CD8-positive, alpha-beta memory T cell (primary cell): ENCODE measurements around the gene GRIN2C. TPM values are rescaled to one million over a fixed set of nuclear protein-coding genes. Genes with fewer than 3 reads are reported as not detected.

Source experiments
- CTCF ChIA-PET: fragments of 350-600 bp; sonication (Branson Sonifier 250); formaldehyde crosslinking; loops from one replicate; lab custom pipeline; 2021; ENCODE audit warnings: antibody characterized with exemption; lab: Charles Lee
- POLR2A ChIA-PET: fragments of 350-600 bp; sonication (Branson Sonifier 250); formaldehyde crosslinking; loops from one replicate; lab custom pipeline; 2021; ENCODE audit warnings: antibody characterized with exemption; lab: Charles Lee
- DNase-seq, 5 donors: peaks; one replicate each; pipeline versions ENCODE4 v3.0.0 to v3.0.0-alpha.2; 2020 to 2022; ENCODE audit warnings: mixed read lengths in 1 of 5
- H3K27ac ChIP-seq: one replicate; pipeline ENCODE4 v1.7.0; 2013; ENCODE audit warnings: low read depth, mild to moderate bottlenecking, low read length, moderate library complexity
- H3K27me3 ChIP-seq: 2 replicates; pipeline ENCODE4 v1.7.0; 2013; ENCODE audit warnings: low read length, mild to moderate bottlenecking; ENCODE audit not compliant: insufficient read depth, poor library complexity, severe bottlenecking
- H3K36me3 ChIP-seq: 2 replicates; pipeline ENCODE4 v1.7.0; 2013; ENCODE audit warnings: mild to moderate bottlenecking, low read length, moderate library complexity; ENCODE audit not compliant: insufficient read depth
- H3K4me1 ChIP-seq: 2 replicates; pipeline ENCODE4 v1.7.0; 2013; ENCODE audit warnings: mild to moderate bottlenecking, low read length, moderate library complexity; ENCODE audit not compliant: insufficient read depth
- H3K4me3 ChIP-seq: 2 replicates; pipeline ENCODE4 v1.7.0; 2013; ENCODE audit warnings: mild to moderate bottlenecking, low read length
- H3K9me3 ChIP-seq: 2 replicates; pipeline ENCODE4 v1.7.0; 2013; ENCODE audit warnings: mild to moderate bottlenecking, low read length
- H3K27ac Mint-ChIP-seq, 8 donors: one replicate each; pipeline ENCODE4 v1.8.0; 2020 to 2021; ENCODE audit warnings: mixed read lengths in 8 of 8, mild to moderate bottlenecking in 6 of 8, inconsistent platforms in 3 of 8, moderate library complexity in 3 of 8
- H3K27me3 Mint-ChIP-seq, 2 donors: one replicate each; pipeline ENCODE4 v1.8.0; 2020 to 2021; ENCODE audit warnings: mixed read lengths in 2 of 2, mild to moderate bottlenecking in 1 of 2, moderate library complexity in 1 of 2
- H3K36me3 Mint-ChIP-seq, 3 donors: one replicate each; pipeline ENCODE4 v1.8.0; 2020 to 2021; ENCODE audit warnings: mixed read lengths in 3 of 3, inconsistent platforms in 1 of 3, mild to moderate bottlenecking in 1 of 3
- H3K4me1 Mint-ChIP-seq, 3 donors: one replicate each; pipeline ENCODE4 v1.8.0; 2020 to 2021; ENCODE audit warnings: mixed read lengths in 3 of 3, inconsistent platforms in 1 of 3, mild to moderate bottlenecking in 1 of 3
- H3K4me3 Mint-ChIP-seq, 7 donors: one replicate each; pipeline ENCODE4 v1.8.0; 2020 to 2021; ENCODE audit warnings: mixed read lengths in 7 of 7, mild to moderate bottlenecking in 6 of 7, moderate library complexity in 4 of 7, inconsistent platforms in 2 of 7
- H3K9me3 Mint-ChIP-seq, 5 donors: one replicate each; pipeline ENCODE4 v1.8.0; 2020 to 2022; ENCODE audit warnings: mixed read lengths in 5 of 5, mild to moderate bottlenecking in 3 of 5, moderate library complexity in 2 of 5, inconsistent platforms in 1 of 5
- polyA plus RNA-seq: library from polyadenylated mRNA; unstranded; fragments of 300-500 nt; fragmentation: Illumina TruSeq; gene quantifications from one replicate; pipeline ENCODE4 v1.2.3, GENCODE V29; 2021
- total RNA-seq, 2 experiments: library from RNA; stranded (reverse); gene quantifications; one replicate each; pipeline ENCODE4 v1.2.3, GENCODE V29; 2021

Gene GRIN2C
- total and polyA plus RNA-seq, 3 experiments from 2014 or later: not detected

DNA sequence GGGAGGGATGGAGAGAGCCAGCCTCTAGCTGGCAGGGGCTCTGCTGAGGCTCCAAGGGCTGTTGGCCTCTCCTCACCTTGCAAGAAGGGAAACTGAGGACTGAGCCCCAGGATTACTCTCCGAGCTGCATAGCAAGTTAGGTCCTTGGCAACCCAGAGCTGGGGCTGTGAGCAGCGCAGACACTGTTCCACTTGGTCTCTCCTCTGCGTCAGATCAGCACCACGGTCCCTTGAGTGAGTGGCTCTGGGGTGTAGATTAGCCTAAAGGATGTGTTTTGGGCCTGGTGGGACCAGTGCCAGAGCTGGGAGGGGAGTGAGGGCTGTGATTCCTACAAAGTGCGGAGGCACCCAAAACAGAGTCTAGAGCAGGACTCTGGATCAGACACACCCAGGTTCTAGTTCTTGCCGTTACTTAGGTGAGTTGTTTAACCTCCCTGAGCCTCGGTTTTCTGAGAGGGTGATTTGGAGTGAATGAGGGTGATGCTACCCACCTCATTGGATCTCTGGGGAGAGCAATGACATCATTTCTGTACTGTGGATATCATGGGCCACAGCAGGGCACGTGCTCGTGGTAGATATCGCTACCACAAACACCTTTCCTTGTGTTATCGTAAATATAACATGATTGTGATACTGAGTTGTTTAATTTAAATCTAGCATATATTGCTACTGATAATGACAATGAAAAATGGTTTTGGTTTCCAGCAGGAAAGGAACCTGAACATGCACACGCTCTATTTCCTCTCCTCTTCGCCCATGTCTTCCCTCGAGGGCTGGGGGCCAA lies 41.9 kb upstream of the GRIN2C start:
- Histone ChIP-seq H3K27ac (no peak overlapping the region), H3K4me3 (no peak overlapping the region), H3K9me3 (no peaks in the 10 kb centered on the region), H3K36me3 (no peaks in the 10 kb centered on the region), H3K27me3 (no peaks in the 10 kb centered on the region), H3K4me1 (no peaks in the 10 kb centered on the region)
- Mint-ChIP-seq H3K27me3 (peaks cover 6 to 47% of the 10 kb centered on the region in 2 donors), H3K9me3 (peaks cover 0 to 2% (median 0%) of the 10 kb centered on the region in 5 donors), H3K27ac (no peak overlapping the region), H3K4me1 (no peaks in the 10 kb centered on the region), H3K4me3 (no peak overlapping the region), H3K36me3 (no peaks in the 10 kb centered on the region)
- no peak for DNase-seq
- CTCF ChIA-PET: no interaction called here
- POLR2A ChIA-PET: no interaction called here

DNA sequence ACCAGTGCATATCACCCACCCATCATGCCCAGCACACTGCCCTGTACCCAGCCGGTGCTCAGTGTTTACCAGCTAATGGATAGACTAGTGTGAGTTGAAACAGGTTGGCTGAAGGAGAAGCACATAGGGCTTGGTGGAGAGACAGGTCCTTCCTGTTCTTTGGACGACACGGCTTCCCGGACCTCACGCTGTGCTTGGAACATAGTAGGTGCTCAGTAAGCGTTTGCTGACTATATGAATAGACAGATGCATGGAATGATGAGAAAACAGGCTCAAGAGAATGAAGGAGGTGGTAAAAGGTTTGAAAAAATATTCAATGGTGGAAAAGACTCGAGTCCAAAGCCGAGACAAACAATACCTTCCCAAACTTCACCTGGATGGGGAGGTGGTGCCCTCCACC lies 40.5 kb upstream of the GRIN2C start:
- no peak overlapping the region for H3K4me3 Mint-ChIP-seq
- no peaks in the 10 kb centered on the region for H3K27me3 ChIP-seq
- POLR2A ChIA-PET: interaction anchor here (0.6 kb wide), 1 partner anchor 625 kb away, joined by 4 read pairs; the partner anchor contains the start of gene LLGL2
- no peaks in the 10 kb centered on the region for H3K36me3 ChIP-seq
- no peak for DNase-seq
- no peaks in the 10 kb centered on the region for H3K4me1 ChIP-seq
- no peaks in the 10 kb centered on the region for H3K4me1 Mint-ChIP-seq
- peaks cover 16 to 55% of the 10 kb centered on the region in 2 donors for H3K27me3 Mint-ChIP-seq
- no peaks in the 10 kb centered on the region for H3K9me3 ChIP-seq
- H3K27ac ChIP-seq: no peak overlapping the region
- peaks cover 0 to 2% (median 0%) of the 10 kb centered on the region in 5 donors for H3K9me3 Mint-ChIP-seq
- no peak overlapping the region for H3K4me3 ChIP-seq
- H3K27ac Mint-ChIP-seq: no peak overlapping the region
- CTCF ChIA-PET: no interaction called here
- H3K36me3 Mint-ChIP-seq: no peaks in the 10 kb centered on the region

DNA sequence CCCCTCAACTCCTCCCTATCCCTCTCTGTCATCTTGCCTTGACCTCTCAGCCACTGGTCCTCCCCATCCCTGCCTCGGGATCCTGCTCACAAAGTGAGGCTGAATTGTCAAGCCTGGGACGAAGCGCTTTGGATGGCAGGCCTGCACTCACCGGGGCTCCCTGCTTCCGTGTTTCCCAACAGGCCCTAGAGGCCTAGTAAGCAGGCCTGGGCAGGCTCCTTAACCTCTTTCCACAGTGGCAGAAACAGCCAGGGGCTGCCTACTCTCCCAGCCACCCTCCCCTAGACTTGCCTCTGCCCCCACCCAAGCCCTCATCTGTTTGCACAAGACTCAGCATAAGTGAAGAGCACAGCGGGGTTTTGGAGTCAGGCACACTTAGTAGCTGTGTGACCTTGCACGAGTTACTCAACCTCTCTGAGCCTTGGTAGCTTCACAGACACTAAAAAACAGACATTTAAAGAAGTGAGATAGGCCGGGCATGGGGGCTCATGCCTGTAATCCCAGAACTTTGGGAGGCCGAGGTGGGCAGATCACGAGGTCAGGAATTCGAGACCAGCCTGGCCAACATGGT lies 38.8 kb upstream of the GRIN2C start:
- no peak for DNase-seq
- peaks cover 27 to 59% of the 10 kb centered on the region in 2 donors for H3K27me3 Mint-ChIP-seq
- H3K36me3 Mint-ChIP-seq: no peaks in the 10 kb centered on the region
- H3K4me3 Mint-ChIP-seq: no peak overlapping the region
- ChIA-PET POLR2A (no interaction called here), CTCF (interaction anchor here (0.9 kb wide), 1 partner anchor 11 kb away, joined by 4 read pairs; no protein-coding TSS in a partner anchor)
- H3K9me3 ChIP-seq: no peaks in the 10 kb centered on the region
- H3K4me1 Mint-ChIP-seq: peaks cover 3 to 4% (median 4%) of the 10 kb centered on the region in 3 donors
- H3K4me3 ChIP-seq: no peak overlapping the region
- no peaks in the 10 kb centered on the region for H3K36me3 ChIP-seq
- H3K27ac ChIP-seq: no peak overlapping the region
- peaks cover 0 to 3% (median 0%) of the 10 kb centered on the region in 5 donors for H3K9me3 Mint-ChIP-seq
- H3K27ac Mint-ChIP-seq: no peak overlapping the region
- H3K27me3 ChIP-seq: peaks cover 9% of the 10 kb centered on the region
- H3K4me1 ChIP-seq: no peaks in the 10 kb centered on the region

DNA sequence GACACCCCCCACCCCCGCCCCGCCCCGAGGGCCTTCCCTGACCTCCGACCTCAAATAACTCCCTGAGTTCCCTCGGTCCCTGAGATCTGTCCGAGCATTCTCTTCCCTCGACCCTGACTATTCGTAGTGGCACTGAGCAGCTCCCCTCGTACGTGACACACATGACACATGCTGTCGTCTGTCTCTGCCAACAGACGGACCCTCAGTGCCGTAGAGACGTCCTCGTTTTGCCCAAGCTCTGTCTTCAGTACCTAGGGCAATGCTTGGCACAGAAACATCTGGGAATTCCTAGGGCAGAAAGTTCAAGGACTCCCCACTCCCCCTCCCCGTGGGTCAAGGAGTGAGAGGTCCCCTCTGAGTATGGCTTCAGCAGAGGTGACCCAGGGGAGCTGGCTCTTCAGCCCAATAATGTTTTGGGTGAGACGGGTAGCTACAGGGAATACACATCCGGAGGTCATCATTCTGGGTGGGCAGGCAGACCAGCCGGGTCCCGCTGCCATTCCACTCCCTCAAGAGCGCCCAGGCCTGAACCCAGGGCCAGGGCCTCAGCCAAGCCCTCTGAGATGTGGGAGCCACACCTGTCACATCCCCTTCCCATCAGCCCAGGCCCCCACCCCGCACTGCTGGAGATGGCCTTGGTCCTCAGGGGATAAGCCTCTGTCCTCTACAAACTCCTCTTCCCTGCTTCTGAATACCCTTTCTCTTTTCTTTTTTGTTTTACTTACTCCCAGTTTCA lies 34.4 kb upstream of the GRIN2C start:
- Mint-ChIP-seq H3K9me3 (peaks cover 0 to 4% (median 0%) of the 10 kb centered on the region in 5 donors), H3K27ac (peak overlapping the region in 2 of 8 donors; percentile 50 to 54), H3K4me1 (peaks cover 3 to 6% (median 4%) of the 10 kb centered on the region in 3 donors), H3K36me3 (no peaks in the 10 kb centered on the region), H3K27me3 (peaks cover 41 to 49% of the 10 kb centered on the region in 2 donors), H3K4me3 (peak overlapping the region in 5 of 7 donors; percentile 41 to 74 (median 71))
- Histone ChIP-seq H3K4me3 (no peak overlapping the region), H3K9me3 (no peaks in the 10 kb centered on the region), H3K27ac (no peak overlapping the region), H3K4me1 (no peaks in the 10 kb centered on the region), H3K27me3 (peaks cover 22% of the 10 kb centered on the region), H3K36me3 (no peaks in the 10 kb centered on the region)
- POLR2A ChIA-PET: no interaction called here
- CTCF ChIA-PET: no interaction called here
- no peak for DNase-seq

DNA sequence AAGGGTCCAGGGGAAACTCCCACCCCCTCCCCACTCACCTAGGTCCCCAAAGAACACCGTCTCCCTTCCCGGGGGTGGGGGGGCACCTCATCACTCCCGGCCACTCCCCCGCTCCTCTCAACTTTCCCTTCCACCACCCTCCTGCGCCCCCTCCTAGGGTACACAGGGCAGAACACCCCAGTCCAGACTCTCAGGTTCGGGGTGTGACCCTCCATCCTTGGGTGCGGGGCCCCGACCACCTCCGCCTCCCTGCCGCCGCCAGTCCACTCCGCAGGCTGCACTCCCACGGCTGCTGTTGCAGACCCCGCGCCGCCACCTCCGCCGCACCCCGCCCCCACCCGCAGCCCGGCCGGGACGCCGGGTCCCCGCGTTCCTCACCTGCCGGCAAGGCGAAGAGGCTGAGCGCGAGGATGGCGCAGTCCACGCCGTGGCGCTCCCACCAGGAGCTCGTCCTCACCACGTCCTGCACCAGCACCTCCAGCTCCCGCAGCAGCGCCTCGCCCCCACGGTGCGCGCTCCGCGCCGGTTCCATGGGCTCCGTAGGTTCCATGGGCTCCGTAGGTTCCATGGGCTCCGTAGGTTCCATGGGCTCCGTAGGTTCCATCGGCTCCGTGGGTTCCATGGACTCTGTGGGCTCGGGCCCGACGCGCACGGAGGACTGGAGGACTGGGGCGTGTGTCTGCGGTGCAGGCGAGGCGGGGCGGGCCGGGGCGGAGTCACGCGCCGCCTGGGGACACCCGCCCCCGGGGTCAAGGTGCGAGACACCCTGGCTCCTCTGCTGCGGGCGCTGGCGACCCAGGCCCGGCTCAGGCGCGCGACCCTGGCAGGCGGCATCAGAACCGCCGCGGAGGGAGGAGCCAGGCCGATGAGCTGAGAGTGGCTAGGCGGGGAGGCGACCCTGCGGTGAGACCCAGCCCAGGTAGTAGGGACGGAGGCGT lies 33.6 kb upstream of the GRIN2C start, which contains the start of gene FADS6:
Gene FADS6 (minus strand): TSS at position 660 of the 938 bp plus-strand sequence. CDS start 38 bp downstream, at position 622.
- no peak for DNase-seq
- H3K36me3 Mint-ChIP-seq: no peaks in the 10 kb centered on the region
- Histone ChIP-seq H3K4me1 (no peaks in the 10 kb centered on the region), H3K36me3 (no peaks in the 10 kb centered on the region), H3K9me3 (no peaks in the 10 kb centered on the region), H3K4me3 (no peak within 1 kb of the TSS), H3K27ac (no peak within 1 kb of the TSS), H3K27me3 (peaks cover 22% of the 10 kb centered on the region)
- H3K4me1 Mint-ChIP-seq: peaks cover 3 to 6% (median 4%) of the 10 kb centered on the region in 3 donors
- ChIA-PET CTCF (no interaction called here), POLR2A (no interaction called here)
- H3K4me3 Mint-ChIP-seq: peak within 1 kb of the TSS in 6 of 7 donors; percentile 41 to 74 (median 62)
- H3K27ac Mint-ChIP-seq: peak within 1 kb of the TSS in 2 of 8 donors; percentile 50 to 54
- H3K27me3 Mint-ChIP-seq: peaks cover 39 to 46% of the 10 kb centered on the region in 2 donors
- H3K9me3 Mint-ChIP-seq: peaks cover 0 to 4% (median 0%) of the 10 kb centered on the region in 5 donors

DNA sequence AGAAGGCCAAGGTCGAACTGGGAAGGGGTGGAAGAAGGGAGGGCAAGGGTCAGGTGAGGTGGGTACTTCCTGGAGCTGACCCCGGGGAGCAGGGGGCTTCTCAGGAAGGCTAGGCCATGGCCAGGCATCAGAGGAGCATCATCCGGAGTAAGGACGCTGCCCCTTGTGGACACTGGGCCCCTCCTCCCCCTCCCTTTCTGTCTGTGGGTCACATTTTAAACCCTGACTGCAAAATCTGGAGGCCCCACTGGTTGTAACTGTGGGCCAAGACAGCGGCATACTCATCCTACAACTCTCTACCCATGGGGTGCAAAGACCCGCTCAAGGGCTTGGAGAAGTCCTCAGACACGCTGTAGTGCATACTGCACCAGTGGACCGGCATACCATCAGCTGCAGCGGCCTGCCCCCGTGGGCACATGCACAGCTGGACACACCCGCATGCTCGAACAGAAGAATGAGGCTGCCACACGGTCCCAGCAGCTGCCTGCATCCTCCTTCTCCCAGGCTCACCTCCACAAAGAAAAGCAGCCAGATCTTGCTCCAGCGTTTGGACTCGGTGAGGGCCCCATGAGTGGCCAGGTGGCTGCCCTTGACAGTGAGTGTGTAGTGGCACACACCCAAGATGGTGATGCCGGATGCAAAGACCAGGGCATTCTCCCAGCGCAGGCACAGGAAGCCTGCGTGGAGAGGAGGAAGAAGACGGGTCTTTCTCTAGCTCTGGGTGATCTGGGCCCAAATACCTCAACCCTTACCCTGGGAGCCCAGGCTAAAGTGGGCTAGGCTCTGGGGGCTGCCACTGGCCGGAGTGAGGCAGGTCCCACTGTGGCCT lies 32.5 kb upstream of the GRIN2C start:
- Histone ChIP-seq H3K36me3 (no peaks in the 10 kb centered on the region), H3K9me3 (no peaks in the 10 kb centered on the region), H3K27ac (no peak overlapping the region), H3K27me3 (peaks cover 22% of the 10 kb centered on the region), H3K4me1 (no peaks in the 10 kb centered on the region), H3K4me3 (no peak overlapping the region)
- ChIA-PET CTCF (no interaction called here), POLR2A (no interaction called here)
- Mint-ChIP-seq H3K27me3 (peaks cover 39 to 48% of the 10 kb centered on the region in 2 donors), H3K27ac (no peak overlapping the region), H3K9me3 (peaks cover 0 to 4% (median 0%) of the 10 kb centered on the region in 5 donors), H3K4me3 (no peak overlapping the region), H3K36me3 (no peaks in the 10 kb centered on the region), H3K4me1 (peaks cover 3 to 6% (median 4%) of the 10 kb centered on the region in 3 donors)
- DNase-seq: no peak

DNA sequence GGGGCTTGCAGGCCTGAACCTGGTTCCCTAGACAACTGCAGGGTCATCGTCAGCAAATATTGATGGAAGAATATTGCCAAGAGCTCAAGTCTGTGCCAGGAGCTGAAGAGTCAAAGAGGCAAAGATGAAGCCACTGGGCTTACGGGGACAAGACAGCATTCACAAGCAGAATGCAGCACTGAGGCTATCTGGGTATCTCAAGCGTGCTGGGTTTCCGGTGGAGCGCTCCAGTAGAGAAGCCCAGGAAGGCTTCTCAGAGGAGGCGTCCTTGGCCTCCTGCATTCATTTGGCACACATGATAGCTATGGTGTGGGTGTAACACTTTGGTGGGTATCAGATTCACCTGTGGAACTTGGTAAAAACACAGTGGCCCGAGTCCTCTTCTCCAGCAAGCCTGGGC lies 30.9 kb upstream of the GRIN2C start:
- Histone ChIP-seq H3K27ac (no peak overlapping the region), H3K4me3 (no peak overlapping the region), H3K27me3 (peaks cover 22% of the 10 kb centered on the region), H3K4me1 (no peaks in the 10 kb centered on the region), H3K9me3 (no peaks in the 10 kb centered on the region), H3K36me3 (no peaks in the 10 kb centered on the region)
- peaks cover 31 to 44% of the 10 kb centered on the region in 2 donors for H3K27me3 Mint-ChIP-seq
- H3K27ac Mint-ChIP-seq: no peak overlapping the region
- no peak for DNase-seq
- ChIA-PET POLR2A (no interaction called here), CTCF (no interaction called here)
- H3K4me3 Mint-ChIP-seq: peak overlapping the region in 1 of 7 donors; percentile 44
- peaks cover 3 to 6% (median 4%) of the 10 kb centered on the region in 3 donors for H3K4me1 Mint-ChIP-seq
- peaks cover 0 to 4% (median 0%) of the 10 kb centered on the region in 5 donors for H3K9me3 Mint-ChIP-seq
- H3K36me3 Mint-ChIP-seq: peaks cover 0 to 3% (median 0%) of the 10 kb centered on the region in 3 donors
